H9 (cell line): ENCODE data around the gene NTPCR. TPM values are rescaled to one million over a fixed set of nuclear protein-coding genes. Genes with fewer than 3 reads are reported as not detected.

ENCODE experiments used
- DNase-seq: peaks from one replicate; pipeline ENCODE4 v3.0.0-alpha.2; 2017
- H2AFZ ChIP-seq: one replicate; pipeline ENCODE4 v1.6.1; 2013; ENCODE audit warnings: mild to moderate bottlenecking, low read length, control low read depth, moderate library complexity
- H2AK5ac ChIP-seq: 2 replicates; pipeline ENCODE4 v1.6.1; 2013; ENCODE audit warnings: low read length, control low read depth, mixed read lengths; ENCODE audit not compliant: insufficient read length
- H2BK120ac ChIP-seq: one replicate; pipeline ENCODE4 v1.6.1; 2013; ENCODE audit warnings: low read depth, mild to moderate bottlenecking, low read length, control low read depth, inconsistent platforms; ENCODE audit not compliant: poor library complexity, severe bottlenecking
- H2BK12ac ChIP-seq: 2 replicates; pipeline ENCODE4 v1.6.1; 2013; ENCODE audit warnings: low read length, control low read depth, mixed read lengths, low read depth; ENCODE audit not compliant: insufficient read length
- H2BK15ac ChIP-seq: 2 replicates; pipeline ENCODE4 v1.6.1; 2013; ENCODE audit warnings: low read depth, low read length, control low read depth
- H2BK20ac ChIP-seq: one replicate; pipeline ENCODE4 v1.6.1; 2013; ENCODE audit warnings: low read depth, mild to moderate bottlenecking, low read length, control low read depth, inconsistent platforms; ENCODE audit not compliant: poor library complexity, severe bottlenecking
- H2BK5ac ChIP-seq: 2 replicates; pipeline ENCODE4 v1.6.1; 2013; ENCODE audit warnings: low read length, control low read depth, mixed read lengths; ENCODE audit not compliant: insufficient read length
- H3K14ac ChIP-seq: 2 replicates; pipeline ENCODE4 v1.6.1; 2013; ENCODE audit warnings: low read length, control low read depth; ENCODE audit not compliant: insufficient read depth
- H3K18ac ChIP-seq: 2 replicates; pipeline ENCODE4 v1.6.1; 2013; ENCODE audit warnings: low read depth, mild to moderate bottlenecking, mixed read lengths, low read length, control low read depth; ENCODE audit not compliant: insufficient read length
- H3K23ac ChIP-seq: 2 replicates; pipeline ENCODE4 v1.6.1; 2013; ENCODE audit warnings: low read length, control low read depth, mixed read lengths, low read depth; ENCODE audit not compliant: insufficient read length
- H3K23me2 ChIP-seq: 2 replicates; pipeline ENCODE4 v1.6.1; 2013; ENCODE audit warnings: low read depth, mild to moderate bottlenecking, mixed read lengths, low read length, control low read depth; ENCODE audit not compliant: insufficient read length, poor library complexity, severe bottlenecking
- H3K27ac ChIP-seq: 2 replicates; pipeline ENCODE4 v1.5.1; 2013; ENCODE audit warnings: low read length, control low read depth, mixed read lengths, low read depth; ENCODE audit not compliant: insufficient read length
- H3K27me3 ChIP-seq: 2 replicates; pipeline ENCODE4 v1.6.1; 2013; ENCODE audit warnings: low read length, control low read depth, inconsistent platforms; ENCODE audit not compliant: insufficient read depth
- H3K4ac ChIP-seq: 2 replicates; pipeline ENCODE4 v1.6.1; 2013; ENCODE audit warnings: low read depth, mild to moderate bottlenecking, control low read depth, inconsistent platforms, low read length, moderate library complexity
- H3K4me1 ChIP-seq: 2 replicates; pipeline ENCODE4 v1.6.1; 2013; ENCODE audit warnings: low read length, control low read depth, inconsistent platforms; ENCODE audit not compliant: insufficient read depth
- H3K4me2 ChIP-seq: 2 replicates; pipeline ENCODE4 v1.6.1; 2013; ENCODE audit warnings: low read length, control low read depth, mixed read lengths; ENCODE audit not compliant: insufficient read length, insufficient read depth
- H3K56ac ChIP-seq: 2 replicates; pipeline ENCODE4 v1.6.1; 2013; ENCODE audit warnings: low read depth, mild to moderate bottlenecking, mixed read lengths, low read length, control low read depth; ENCODE audit not compliant: insufficient read length
- H3K79me1 ChIP-seq: 2 replicates; pipeline ENCODE4 v1.6.1; 2013; ENCODE audit warnings: low read depth, mild to moderate bottlenecking, moderate library complexity, low read length, control low read depth, inconsistent platforms; ENCODE audit not compliant: insufficient read depth, poor library complexity, severe bottlenecking
- H3K79me2 ChIP-seq: 2 replicates; pipeline ENCODE4 v1.6.1; 2013; ENCODE audit warnings: low read length, control low read depth, inconsistent platforms; ENCODE audit not compliant: insufficient read depth
- H3K9ac ChIP-seq: 2 replicates; pipeline ENCODE4 v1.6.1; 2013; ENCODE audit warnings: low read length, control low read depth, mixed read lengths; ENCODE audit not compliant: insufficient read length; ENCODE audit errors: extremely low read depth
- H3K9me3 ChIP-seq: one replicate; pipeline ENCODE4 v1.6.1; 2013; ENCODE audit warnings: low read depth, low read length, inconsistent platforms; ENCODE audit not compliant: control insufficient read depth
- H3T11ph ChIP-seq: one replicate; pipeline ENCODE4 v1.6.1; 2013; ENCODE audit warnings: mild to moderate bottlenecking, low read length, control low read depth, inconsistent platforms
- H4K20me1 ChIP-seq: one replicate; pipeline ENCODE4 v1.6.1; 2013; ENCODE audit not compliant: control insufficient read depth, insufficient read length, insufficient read depth
- H4K5ac ChIP-seq: 2 replicates; pipeline ENCODE4 v1.6.1; 2013; ENCODE audit warnings: low read depth, mild to moderate bottlenecking, mixed read lengths, low read length, control low read depth; ENCODE audit not compliant: insufficient read length
- H4K8ac ChIP-seq: replicated peaks from 2 replicates; pipeline ENCODE4 v1.6.1; 2013; ENCODE audit warnings: low read length, control low read depth, mixed read lengths, low read depth; ENCODE audit not compliant: insufficient read length
- H4K91ac ChIP-seq: 2 replicates; pipeline ENCODE4 v1.6.1; 2013; ENCODE audit warnings: low read depth, mild to moderate bottlenecking, moderate library complexity, mixed read lengths, low read length, control low read depth; ENCODE audit not compliant: insufficient read length
- H3K27ac Mint-ChIP-seq, 3 experiments: 2 replicates in 2 of 3; 3 replicates in 1 of 3; pipeline ENCODE4 v1.8.0; 2020 to 2021; ENCODE audit warnings: mixed read lengths in 3 of 3, mild to moderate bottlenecking in 1 of 3, moderate library complexity in 1 of 3
- H3K27me3 Mint-ChIP-seq: 2 replicates; pipeline ENCODE4 v1.8.0; 2021; ENCODE audit warnings: low read depth, mild to moderate bottlenecking, moderate library complexity, mixed read lengths
- H3K36me3 Mint-ChIP-seq, 3 experiments: 2 replicates in 2 of 3; 3 replicates in 1 of 3; pipeline ENCODE4 v1.8.0; 2020 to 2021; ENCODE audit warnings: low read depth in 3 of 3, mixed read lengths in 3 of 3; ENCODE audit not compliant: insufficient read depth in 1 of 3
- H3K4me1 Mint-ChIP-seq, 2 experiments: 2 replicates each; pipeline ENCODE4 v1.8.0; 2020; ENCODE audit warnings: mixed read lengths in 2 of 2
- H3K4me3 Mint-ChIP-seq, 2 experiments: 2 replicates in 1 of 2; 3 replicates in 1 of 2; pipeline ENCODE4 v1.8.0; 2020 to 2021; ENCODE audit warnings: mild to moderate bottlenecking in 2 of 2, mixed read lengths in 2 of 2, moderate library complexity in 1 of 2
- H3K9me3 Mint-ChIP-seq, 2 experiments: 2 replicates in 1 of 2; 3 replicates in 1 of 2; pipeline ENCODE4 v1.8.0; 2020; ENCODE audit warnings: mild to moderate bottlenecking in 2 of 2, mixed read lengths in 2 of 2, moderate library complexity in 1 of 2
- CTCF ChIP-seq: fragments of 200-600 bp; sonication (generic); conservative IDR thresholded peaks from 3 replicates; pipeline ENCODE4 v1.8.0; 2021; ENCODE audit warnings: antibody characterized with exemption, mild to moderate bottlenecking
- WGBS: extraction: QIAGEN DNeasy Blood & Tissue Kit; methylation state at CpG from one replicate; pipeline ENCODE4 v1.1.7; 2013; ENCODE audit warnings: missing lambda C conversion rate, low lambda C conversion rate, mixed read lengths; ENCODE audit not compliant: insufficient read length; ENCODE audit errors: extremely low coverage; 5-methylcytosine and 5-hydroxymethylcytosine counted together
- total RNA-seq: library from RNA; stranded (reverse); gene quantifications from 2 replicates; pipeline ENCODE4 v1.2.1, GENCODE V29; 2021

NTPCR gene
- total RNA-seq, 1 experiment from 2014 or later, result 87.4 TPM

- Histone ChIP-seq H3K27me3 (no peaks in the 10 kb centered on the region), H4K8ac (no peak overlapping the region), H3K9ac (no peak overlapping the region), H2BK12ac (no peak overlapping the region), H4K91ac (no peak overlapping the region), H2BK15ac (no peak overlapping the region), H3K79me1 (peaks cover 5% of the 10 kb centered on the region), H2BK5ac (no peak overlapping the region), H3K56ac (no peak overlapping the region), H3K27ac (no peak overlapping the region), H2AFZ (no peak overlapping the region), H3K23ac (no peak overlapping the region), H3K4ac (no peak overlapping the region), H3K18ac (no peak overlapping the region), H3K23me2 (no peaks in the 10 kb centered on the region), H3K79me2 (no peaks in the 10 kb centered on the region; the same call in 1 of the 2 replicates), H4K20me1 (no peaks in the 10 kb centered on the region), H4K5ac (no peak overlapping the region), H3K14ac (no peak overlapping the region), H2BK20ac (no peak overlapping the region), H3K4me2 (no peak overlapping the region), H3K9me3 (no peaks in the 10 kb centered on the region), H3T11ph (no peak overlapping the region), H2BK120ac (no peak overlapping the region), H2AK5ac (no peak overlapping the region), H3K4me1 (no peaks in the 10 kb centered on the region)
- Mint-ChIP-seq H3K27ac (0 out of 7 replicates have a peak overlapping the region, but pooled peaks of 1 of the 3 experiments have one; percentile 53), H3K9me3 (peaks cover 2 to 7% of the 10 kb centered on the region in 2 experiments; a peak in 3 of 5 replicates), H3K27me3 (no peaks in the 10 kb centered on the region), H3K4me3 (no peak overlapping the region), H3K4me1 (no peaks in the 10 kb centered on the region; a peak in 1 of 4 replicates), H3K36me3 (peaks cover 37 to 67% (median 65%) of the 10 kb centered on the region in 3 experiments)
- DNase-seq, result no peak
- TF ChIP-seq CTCF, result no peak
- no CpG with 5 or more reads among the region's 5 CpGs for WGBS
Measured at GRCh38 chr1:232968391-232968790, 18.0 kb downstream of the NTPCR start.
